Pancreas (tissue), 10 donors: ENCODE results near the gene AQP7. TPM values are rescaled to one million over a fixed set of nuclear protein-coding genes. Genes with fewer than 3 reads are reported as not detected.
A peak's percentile ranks its signal among the peaks of the same experiment; 100 is the strongest.
"Not testable (repeated sequence)": the region's sequence is repeated elsewhere in the genome, so short reads cannot be mapped to it uniquely, and the experiment has no call there.

Experiments used
- ATAC-seq, 4 donors: fragments of 200-7000 bp; cut with Tn5 transposase; one replicate each; pipeline versions ENCODE4 v1.8.0 to v1.9.1; 2020; ENCODE audit warnings: mild to moderate bottlenecking in 4 of 4, moderate library complexity in 4 of 4
- DNase-seq, 6 donors: peaks; one replicate each; pipeline ENCODE4 v3.0.0-alpha.2; 2020
- FAIRE-seq: peaks from 2 replicates; lab custom pipeline; 2012; peaks lifted over from hg19 to GRCh38; lab: Jason Lieb, UNC
- H3K27ac ChIP-seq, 4 donors: fragments of 200-600 bp; sonication (generic); 1 replicate in 3 of 4; 2 replicates in 1 of 4; pipeline versions ENCODE4 v1.5.0 to v1.8.0; 2020
- H3K27me3 ChIP-seq, 4 donors: fragments of 200-600 bp; one replicate each; pipeline ENCODE4 v1.8.0; 2021
- H3K36me3 ChIP-seq, 3 donors: fragments of 200-600 bp; sonication (generic) in 1 of 3; one replicate each; pipeline versions ENCODE4 v1.5.0 to v1.8.0; 2020 to 2021
- H3K4me1 ChIP-seq, 3 donors: fragments of 200-600 bp; one replicate each; pipeline ENCODE4 v1.8.0; 2021
- H3K4me3 ChIP-seq, 4 donors: fragments of 200-600 bp; sonication (generic) in 2 of 4; one replicate each; pipeline versions ENCODE4 v1.5.0 to v1.8.0; 2020 to 2021
- H3K9me3 ChIP-seq, 4 donors: fragments of 200-600 bp; one replicate each; pipeline ENCODE4 v1.8.0; 2021
- WGBS, 2 donors: extraction: QIAGEN DNeasy Blood & Tissue Kit; methylation state at CpG; one replicate each; pipeline ENCODE4 v1.1.7; 2013; 5-methylcytosine and 5-hydroxymethylcytosine counted together
- intact Hi-C, 3 donors: fragments of 100-400 bp; cut with DNase I; formaldehyde crosslinking; loops; one replicate each; pipeline versions ENCODE4 v1.11.1 to v1.14.2; 2022
- polyA plus RNA-seq, 2 donors: library from polyadenylated mRNA; stranded (reverse); fragments of 200-250 nt; gene quantifications; one replicate each; pipeline ENCODE4 v1.2.3, GENCODE V29; 2013
- total RNA-seq, 6 donors: library from RNA; stranded (reverse); fragmentation: NEBNext Ultra II Directional in 4 of 6; extraction: Animal tissue kit (Norgen Biotek cat#: 25700) in 4 of 6; gene quantifications; one replicate each; pipeline versions ENCODE4 v1.2.1 to v1.2.4, GENCODE V29; 2021 to 2023
- TF ChIP-seq, protein P1 (sequence below), 4 donors: fragments of 200-600 bp; sonication (generic) in 3 of 4; IDR thresholded peaks; one replicate each; pipeline versions ENCODE4 v1.5.0 to v1.8.0; 2021; ENCODE audit warnings: antibody characterized with exemption in 4 of 4
- donor health status: healthy with polysubstance abuse.
- donor health status: DM: no; HTN: no; CAD: no; lungs with moderate emphysema.
- donor health status: DM: no; HTN: no; CAD: no.
- donor health status: control.
- donor health status: control.
- donor health status: Bipolar disorder and iron deficiency.
- donor health status: DM: yes; HTN: yes; CAD: no.
- donor health status: DM: no; HTN: no; CAD: no.
- donor health status: DM: no; HTN: no; CAD: no.
- donor health status: DM: yes; HTN: yes; CAD: no.

AQP7 gene
- total and polyA plus RNA-seq, 8 donors: 1.0 to 12.0 (median 2.3) TPM

- Histone ChIP-seq H3K27ac (no peak overlapping the region), H3K9me3 (no peaks in the 10 kb centered on the region), H3K27me3 (no peaks in the 10 kb centered on the region), H3K4me1 (no peaks in the 10 kb centered on the region), H3K36me3 (peaks cover 0 to 41% (median 14%) of the 10 kb centered on the region in 3 donors), H3K4me3 (no peak overlapping the region)
- ATAC-seq: no peak
- DNase-seq: no peak
- TF ChIP-seq, protein P1, sequence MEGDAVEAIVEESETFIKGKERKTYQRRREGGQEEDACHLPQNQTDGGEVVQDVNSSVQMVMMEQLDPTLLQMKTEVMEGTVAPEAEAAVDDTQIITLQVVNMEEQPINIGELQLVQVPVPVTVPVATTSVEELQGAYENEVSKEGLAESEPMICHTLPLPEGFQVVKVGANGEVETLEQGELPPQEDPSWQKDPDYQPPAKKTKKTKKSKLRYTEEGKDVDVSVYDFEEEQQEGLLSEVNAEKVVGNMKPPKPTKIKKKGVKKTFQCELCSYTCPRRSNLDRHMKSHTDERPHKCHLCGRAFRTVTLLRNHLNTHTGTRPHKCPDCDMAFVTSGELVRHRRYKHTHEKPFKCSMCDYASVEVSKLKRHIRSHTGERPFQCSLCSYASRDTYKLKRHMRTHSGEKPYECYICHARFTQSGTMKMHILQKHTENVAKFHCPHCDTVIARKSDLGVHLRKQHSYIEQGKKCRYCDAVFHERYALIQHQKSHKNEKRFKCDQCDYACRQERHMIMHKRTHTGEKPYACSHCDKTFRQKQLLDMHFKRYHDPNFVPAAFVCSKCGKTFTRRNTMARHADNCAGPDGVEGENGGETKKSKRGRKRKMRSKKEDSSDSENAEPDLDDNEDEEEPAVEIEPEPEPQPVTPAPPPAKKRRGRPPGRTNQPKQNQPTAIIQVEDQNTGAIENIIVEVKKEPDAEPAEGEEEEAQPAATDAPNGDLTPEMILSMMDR (IDR thresholded peaks at IDR 0.05): no peak
- FAIRE-seq: no peak
- intact Hi-C loops: no loop called here
- WGBS, 2 donors: 94% methylated on average over 2 of the region's 2 CpGs
Observed at GRCh38 chr9:33364127-33364526, 38.2 kb downstream of the AQP7 start.

- DNase-seq, ATAC-seq, H3K36me3 ChIP-seq, intact Hi-C loops, H3K27me3 ChIP-seq, H3K4me3 ChIP-seq, H3K27ac ChIP-seq, FAIRE-seq, H3K9me3 ChIP-seq: not testable (repeated sequence)
- WGBS, 2 donors: 94 to 95% methylated on average over 3 of the region's 3 CpGs
- H3K4me1 ChIP-seq: peaks cover 0 to 14% (median 4%) of the 10 kb centered on the region in 3 donors
Observed at GRCh38 chr9:33358641-33359040, 43.7 kb downstream of the AQP7 start.

GRCh38 chr9:33355933-33356332, 46.4 kb downstream of the AQP7 start:
- no peaks in the 10 kb centered on the region for H3K9me3 ChIP-seq
- DNase-seq: no peak
- 95 to 100% methylated on average over 1 of the region's 1 CpG for WGBS, 2 donors
- no peak overlapping the region for H3K4me3 ChIP-seq
- no peak overlapping the region for H3K27ac ChIP-seq
- no peaks in the 10 kb centered on the region for H3K36me3 ChIP-seq
- intact Hi-C loops: no loop called here
- no peak for FAIRE-seq
- H3K4me1 ChIP-seq: peaks cover 0 to 14% (median 4%) of the 10 kb centered on the region in 3 donors
- no peaks in the 10 kb centered on the region for H3K27me3 ChIP-seq
- TF ChIP-seq, protein P1 (IDR thresholded peaks at IDR 0.05): no peak
- no peak for ATAC-seq

DNA sequence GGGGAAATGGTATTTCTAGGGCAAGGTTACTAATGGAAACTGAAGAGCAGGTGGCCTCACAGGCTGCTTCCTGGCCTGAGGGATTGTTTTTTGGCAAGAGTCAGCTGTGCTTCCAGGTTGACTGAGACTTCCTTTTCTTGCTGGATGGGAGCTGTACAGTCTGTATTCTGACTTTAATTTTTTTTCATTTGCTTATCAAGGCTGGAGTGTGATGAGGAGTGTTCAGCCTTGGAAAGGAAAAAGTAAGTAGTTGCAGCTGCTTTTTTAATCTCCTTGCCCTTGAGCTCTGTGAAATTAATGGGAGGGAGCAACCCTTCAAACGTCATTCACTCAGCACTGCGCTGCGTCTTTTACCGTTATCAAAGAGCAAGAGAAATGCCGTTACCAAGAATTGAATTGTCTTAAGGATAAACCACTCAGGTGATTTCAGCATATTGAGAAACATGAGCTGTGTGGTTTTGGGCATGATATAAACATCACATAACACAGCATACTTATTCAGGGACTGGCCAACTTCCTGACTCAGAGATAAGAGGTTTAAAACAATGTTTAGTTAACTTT, 47.6 kb downstream of the AQP7 start:
- H3K4me1 ChIP-seq: peaks cover 0 to 14% (median 4%) of the 10 kb centered on the region in 3 donors
- TF ChIP-seq, protein P1 (IDR thresholded peaks at IDR 0.05): no peak
- intact Hi-C loops: no loop called here
- ATAC-seq: peak; percentile 44 to 78 (median 66)
- DNase-seq: no peak
- no peak overlapping the region for H3K4me3 ChIP-seq
- no peaks in the 10 kb centered on the region for H3K9me3 ChIP-seq
- peak overlapping the region in 1 of 4 donors; percentile 23 for H3K27ac ChIP-seq
- FAIRE-seq: no peak
- WGBS, 2 donors: 37 to 47% methylated on average over 5 of the region's 5 CpGs
- no peaks in the 10 kb centered on the region for H3K27me3 ChIP-seq
- H3K36me3 ChIP-seq: no peaks in the 10 kb centered on the region

GRCh38 chr9:33351547-33351946, 50.8 kb downstream of the AQP7 start:
- FAIRE-seq (no peak), DNase-seq (no peak), ATAC-seq (no peak)
- intact Hi-C loops: no loop called here
- Histone ChIP-seq H3K27me3 (no peaks in the 10 kb centered on the region), H3K4me1 (peaks cover 0 to 14% (median 4%) of the 10 kb centered on the region in 3 donors), H3K27ac (no peak overlapping the region), H3K36me3 (peaks cover 0 to 24% (median 14%) of the 10 kb centered on the region in 3 donors), H3K9me3 (no peaks in the 10 kb centered on the region), H3K4me3 (no peak overlapping the region)
- TF ChIP-seq, protein P1 (IDR thresholded peaks at IDR 0.05): no peak
- WGBS, 2 donors: 93% methylated on average over 4 of the region's 4 CpGs
